ENCODE data around the gene FAM76A. TPM values are rescaled to one million over a fixed set of nuclear protein-coding genes. Genes with fewer than 3 reads are reported as not detected.

The FAM76A gene
- total RNA-seq, 1 donor from 2014 or later = 9.1 TPM

DNA sequence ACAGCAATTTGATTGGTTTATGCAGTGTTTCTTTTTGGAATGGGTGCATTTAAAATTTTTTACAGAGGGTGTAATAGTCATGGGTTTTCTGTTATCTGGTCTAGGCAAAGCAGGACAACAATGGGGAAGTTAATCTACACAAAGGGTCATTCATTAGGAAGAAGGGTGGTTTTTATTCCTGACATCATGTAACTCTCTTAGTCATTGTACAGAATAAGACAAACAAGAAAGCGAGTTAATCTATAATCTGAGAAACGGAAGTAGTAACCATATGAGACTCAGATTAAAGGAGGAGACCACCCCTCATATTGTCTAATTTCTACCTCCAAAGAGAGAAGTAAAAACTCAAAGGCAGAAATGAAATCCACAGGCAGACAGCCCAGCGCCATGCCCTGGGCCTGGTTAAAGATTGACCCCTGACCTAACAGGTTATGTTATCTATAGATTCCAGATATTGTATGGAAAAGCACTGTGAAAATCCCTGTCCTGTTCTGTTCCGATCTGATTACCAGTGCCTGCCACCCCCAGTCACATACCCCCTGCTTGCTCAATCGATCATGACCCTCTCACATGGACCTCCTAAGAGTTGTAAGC, 43.3 kb upstream of the FAM76A start:
- TF ChIP-seq, protein P1, sequence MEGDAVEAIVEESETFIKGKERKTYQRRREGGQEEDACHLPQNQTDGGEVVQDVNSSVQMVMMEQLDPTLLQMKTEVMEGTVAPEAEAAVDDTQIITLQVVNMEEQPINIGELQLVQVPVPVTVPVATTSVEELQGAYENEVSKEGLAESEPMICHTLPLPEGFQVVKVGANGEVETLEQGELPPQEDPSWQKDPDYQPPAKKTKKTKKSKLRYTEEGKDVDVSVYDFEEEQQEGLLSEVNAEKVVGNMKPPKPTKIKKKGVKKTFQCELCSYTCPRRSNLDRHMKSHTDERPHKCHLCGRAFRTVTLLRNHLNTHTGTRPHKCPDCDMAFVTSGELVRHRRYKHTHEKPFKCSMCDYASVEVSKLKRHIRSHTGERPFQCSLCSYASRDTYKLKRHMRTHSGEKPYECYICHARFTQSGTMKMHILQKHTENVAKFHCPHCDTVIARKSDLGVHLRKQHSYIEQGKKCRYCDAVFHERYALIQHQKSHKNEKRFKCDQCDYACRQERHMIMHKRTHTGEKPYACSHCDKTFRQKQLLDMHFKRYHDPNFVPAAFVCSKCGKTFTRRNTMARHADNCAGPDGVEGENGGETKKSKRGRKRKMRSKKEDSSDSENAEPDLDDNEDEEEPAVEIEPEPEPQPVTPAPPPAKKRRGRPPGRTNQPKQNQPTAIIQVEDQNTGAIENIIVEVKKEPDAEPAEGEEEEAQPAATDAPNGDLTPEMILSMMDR (IDR thresholded peaks at IDR 0.05; ENCODE audit: partially characterized antibody, unreplicated experiment) = no peak
- H3K9me3 Mint-ChIP-seq (ENCODE audit: unreplicated experiment) = peaks cover 10% of the 10 kb centered on the region
- DNase-seq = no peak
- H3K36me3 Mint-ChIP-seq (ENCODE audit: unreplicated experiment) = peaks cover 23% of the 10 kb centered on the region
- H3K27me3 Mint-ChIP-seq (ENCODE audit: unreplicated experiment) = peaks cover 2% of the 10 kb centered on the region
- H3K4me3 Mint-ChIP-seq (ENCODE audit: unreplicated experiment) = no peak overlapping the region
- H3K4me1 Mint-ChIP-seq (ENCODE audit: low read depth, unreplicated experiment) = no peaks in the 10 kb centered on the region
- H3K27ac Mint-ChIP-seq (ENCODE audit: unreplicated experiment) = no peak overlapping the region

DNA sequence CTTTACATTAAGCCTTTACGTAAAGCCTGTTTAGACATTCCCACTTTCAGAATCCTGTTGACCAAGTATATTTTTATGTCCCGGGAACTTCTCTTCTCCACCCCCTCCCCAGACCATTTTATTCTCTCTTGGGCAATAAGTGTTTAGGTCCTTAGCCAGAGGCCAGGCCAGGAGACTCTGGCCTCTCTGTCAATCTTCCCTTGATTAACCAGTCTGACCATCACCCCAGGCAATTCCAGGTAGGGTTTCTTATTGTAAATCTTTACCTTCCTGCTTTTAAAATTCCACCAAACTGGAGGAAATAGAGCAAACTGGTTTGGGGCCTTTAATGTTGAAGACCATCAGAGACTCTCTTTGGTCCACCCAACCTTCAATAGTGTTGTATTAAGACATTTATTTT, 41.6 kb upstream of the FAM76A start:
- no peak for DNase-seq
- Mint-ChIP-seq H3K36me3 (ENCODE audit: unreplicated experiment) (peaks cover 18% of the 10 kb centered on the region), H3K4me1 (ENCODE audit: low read depth, unreplicated experiment) (no peaks in the 10 kb centered on the region), H3K9me3 (ENCODE audit: unreplicated experiment) (peaks cover 9% of the 10 kb centered on the region), H3K27ac (ENCODE audit: unreplicated experiment) (no peak overlapping the region), H3K27me3 (ENCODE audit: unreplicated experiment) (peaks cover 2% of the 10 kb centered on the region), H3K4me3 (ENCODE audit: unreplicated experiment) (no peak overlapping the region)
- TF ChIP-seq, protein P1 (IDR thresholded peaks at IDR 0.05; ENCODE audit: partially characterized antibody, unreplicated experiment) = no peak

GRCh38 chr1:27686223-27686990, 39.4 kb upstream of the FAM76A start:
- H3K27ac Mint-ChIP-seq (ENCODE audit: unreplicated experiment) = no peak overlapping the region
- peaks cover 2% of the 10 kb centered on the region for H3K27me3 Mint-ChIP-seq (ENCODE audit: unreplicated experiment)
- no peaks in the 10 kb centered on the region for H3K4me1 Mint-ChIP-seq (ENCODE audit: low read depth, unreplicated experiment)
- TF ChIP-seq, protein P1 (IDR thresholded peaks at IDR 0.05; ENCODE audit: partially characterized antibody, unreplicated experiment) = no peak
- DNase-seq = no peak
- peaks cover 4% of the 10 kb centered on the region for H3K9me3 Mint-ChIP-seq (ENCODE audit: unreplicated experiment)
- no peak overlapping the region for H3K4me3 Mint-ChIP-seq (ENCODE audit: unreplicated experiment)
- H3K36me3 Mint-ChIP-seq (ENCODE audit: unreplicated experiment) = peaks cover 14% of the 10 kb centered on the region

DNA sequence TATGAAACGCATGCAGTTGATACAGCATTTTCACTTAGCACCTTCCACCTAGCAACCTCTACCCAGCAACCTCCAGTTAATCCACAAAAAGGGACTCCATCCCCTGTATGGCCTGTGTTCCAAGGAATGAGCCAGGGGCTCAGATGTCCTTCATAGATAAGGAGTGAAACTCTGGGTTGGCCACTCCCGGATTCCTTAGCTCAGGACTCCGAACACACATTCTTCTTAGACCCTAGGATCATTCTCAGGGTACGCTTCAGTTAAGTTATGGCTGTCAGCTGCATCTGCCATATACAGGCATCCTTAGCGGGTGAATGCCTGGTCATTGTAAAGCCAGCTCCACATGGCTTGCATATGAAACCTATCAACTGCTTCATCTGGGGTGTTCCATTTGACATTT, 37.9 kb upstream of the FAM76A start:
- Mint-ChIP-seq H3K4me3 (ENCODE audit: unreplicated experiment) (no peak overlapping the region), H3K4me1 (ENCODE audit: low read depth, unreplicated experiment) (no peaks in the 10 kb centered on the region), H3K9me3 (ENCODE audit: unreplicated experiment) (peaks cover 1% of the 10 kb centered on the region), H3K27me3 (ENCODE audit: unreplicated experiment) (no peaks in the 10 kb centered on the region), H3K36me3 (ENCODE audit: unreplicated experiment) (peaks cover under 1% of the 10 kb centered on the region), H3K27ac (ENCODE audit: unreplicated experiment) (no peak overlapping the region)
- TF ChIP-seq, protein P1 (IDR thresholded peaks at IDR 0.05; ENCODE audit: partially characterized antibody, unreplicated experiment) = no peak
- no peak for DNase-seq

Data from glutamatergic neuron (in vitro differentiated cells).